DOHH2 (cell line): ENCODE data around the gene PDE7B.

Experiments used
- H3F3A ChIP-seq: fragments of 200-600 bp; sonication (generic), shearing (Covaris generic); 2 replicates; pipeline ENCODE4 v1.6.0; 2016; ENCODE audit warnings: antibody characterized with exemption, mild to moderate bottlenecking; ENCODE audit not compliant: control insufficient read depth, insufficient read depth
- H3K27ac ChIP-seq: fragments of 200-600 bp; sonication (generic); 2 replicates; pipeline ENCODE4 v1.5.1; 2014; ENCODE audit warnings: low read depth, mild to moderate bottlenecking, low read length, moderate library complexity
- H3K27me3 ChIP-seq: fragments of 200-600 bp; sonication (generic); 2 replicates; pipeline ENCODE4 v1.6.1; 2014; ENCODE audit warnings: mild to moderate bottlenecking, low read length, mixed read lengths; ENCODE audit not compliant: control insufficient read depth
- H3K36me3 ChIP-seq: fragments of 200-600 bp; sonication (generic); 2 replicates; pipeline ENCODE4 v1.6.1; 2014; ENCODE audit warnings: mild to moderate bottlenecking, low read length, moderate library complexity, mixed read lengths; ENCODE audit not compliant: control insufficient read depth
- H3K4me1 ChIP-seq: fragments of 200-600 bp; sonication (generic); 2 replicates; pipeline ENCODE4 v1.6.1; 2014; ENCODE audit warnings: mild to moderate bottlenecking, low read length, mixed read lengths; ENCODE audit not compliant: control insufficient read depth
- H3K4me2 ChIP-seq: fragments of 200-600 bp; sonication (generic); 2 replicates; pipeline ENCODE4 v1.6.0; 2014; ENCODE audit warnings: mild to moderate bottlenecking, low read length, moderate library complexity
- H3K4me3 ChIP-seq: fragments of 200-600 bp; sonication (generic); 2 replicates; pipeline ENCODE4 v1.5.1; 2014; ENCODE audit warnings: mild to moderate bottlenecking, low read length, mixed read lengths
- H3K79me2 ChIP-seq: fragments of 200-600 bp; sonication (generic); 2 replicates; pipeline ENCODE4 v1.6.1; 2014; ENCODE audit warnings: mild to moderate bottlenecking, low read length, mixed read lengths; ENCODE audit not compliant: control insufficient read depth
- H3K9me2 ChIP-seq: fragments of 200-600 bp; sonication (generic); replicated peaks from 2 replicates; pipeline ENCODE4 v1.6.1; 2014; ENCODE audit warnings: mild to moderate bottlenecking, low read length, mixed read lengths; ENCODE audit not compliant: control insufficient read depth
- H3K9me3 ChIP-seq: fragments of 200-600 bp; sonication (generic); 2 replicates; pipeline ENCODE4 v1.6.1; 2014; ENCODE audit warnings: antibody characterized with exemption, low read length, mixed read lengths; ENCODE audit not compliant: control insufficient read depth, insufficient read depth
- H4K20me1 ChIP-seq: fragments of 200-600 bp; sonication (generic); 2 replicates; pipeline ENCODE4 v1.6.0; 2014; ENCODE audit warnings: low read depth, mild to moderate bottlenecking, antibody characterized with exemption, low read length, moderate library complexity; ENCODE audit not compliant: control insufficient read depth, insufficient read depth
- EZH2phosphoT487 ChIP-seq: fragments of 200-600 bp; sonication (generic); IDR thresholded peaks from 2 replicates; pipeline ENCODE4 v1.6.1; 2017; ENCODE audit warnings: borderline replicate concordance, mild to moderate bottlenecking, antibody characterized with exemption, low read length, moderate library complexity, mixed read lengths
- TF ChIP-seq, protein P1 (sequence below): fragments of 200-600 bp; sonication (generic); IDR thresholded peaks from one replicate; pipeline ENCODE4 v1.5.1; 2014; ENCODE audit warnings: antibody characterized with exemption, mild to moderate bottlenecking, low read depth, low read length; ENCODE audit not compliant: poor library complexity, severe bottlenecking

Gene PDE7B

DNA sequence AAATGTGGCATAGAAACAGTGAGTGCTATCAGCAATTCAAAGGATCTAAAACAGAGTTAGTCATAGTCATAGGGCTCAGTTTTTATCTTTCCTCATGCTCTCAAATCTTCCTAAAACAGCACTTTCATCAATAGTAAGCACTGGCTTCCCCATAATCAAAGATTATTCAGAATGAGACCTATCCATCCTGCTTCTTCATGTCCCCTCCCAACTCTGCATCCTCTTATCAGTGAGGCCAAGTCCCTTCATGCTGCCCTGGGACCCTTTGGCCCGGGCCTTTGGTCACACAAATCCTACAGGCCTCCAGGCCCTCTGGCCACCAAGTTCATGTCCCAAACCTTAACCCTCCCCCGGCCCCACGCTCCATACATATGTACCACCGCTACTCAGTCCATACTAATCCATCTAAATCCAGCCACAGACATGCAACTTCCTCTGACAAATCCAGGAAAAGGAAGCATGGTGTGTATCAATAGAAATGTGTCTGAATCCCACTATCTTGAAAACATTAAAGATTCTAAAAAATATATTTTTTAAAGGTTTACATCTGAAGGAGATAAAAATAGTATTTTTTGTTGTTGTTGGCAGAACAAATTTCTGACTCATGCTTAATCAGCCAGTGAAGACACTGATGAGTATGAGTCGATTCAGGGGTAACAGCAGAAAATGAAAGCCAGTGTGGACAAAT, 143.5 kb downstream of the PDE7B start:
- H4K20me1 ChIP-seq: no peaks in the 10 kb centered on the region
- no peak overlapping the region for H3K4me3 ChIP-seq
- 0 out of 2 replicates have a peak, but pooled peaks cover 4% of the 10 kb centered on the region for H3K27me3 ChIP-seq
- no peaks in the 10 kb centered on the region for H3K4me1 ChIP-seq
- no peak overlapping the region for H3K4me2 ChIP-seq
- H3K79me2 ChIP-seq: no peaks in the 10 kb centered on the region
- no peaks in the 10 kb centered on the region for H3K36me3 ChIP-seq
- H3K27ac ChIP-seq: no peak overlapping the region
- H3K9me2 ChIP-seq: no peaks in the 10 kb centered on the region
- no peaks in the 10 kb centered on the region for H3F3A ChIP-seq
- H3K9me3 ChIP-seq: no peaks in the 10 kb centered on the region; the same call in 1 of the 2 replicates
- TF ChIP-seq, protein P1, sequence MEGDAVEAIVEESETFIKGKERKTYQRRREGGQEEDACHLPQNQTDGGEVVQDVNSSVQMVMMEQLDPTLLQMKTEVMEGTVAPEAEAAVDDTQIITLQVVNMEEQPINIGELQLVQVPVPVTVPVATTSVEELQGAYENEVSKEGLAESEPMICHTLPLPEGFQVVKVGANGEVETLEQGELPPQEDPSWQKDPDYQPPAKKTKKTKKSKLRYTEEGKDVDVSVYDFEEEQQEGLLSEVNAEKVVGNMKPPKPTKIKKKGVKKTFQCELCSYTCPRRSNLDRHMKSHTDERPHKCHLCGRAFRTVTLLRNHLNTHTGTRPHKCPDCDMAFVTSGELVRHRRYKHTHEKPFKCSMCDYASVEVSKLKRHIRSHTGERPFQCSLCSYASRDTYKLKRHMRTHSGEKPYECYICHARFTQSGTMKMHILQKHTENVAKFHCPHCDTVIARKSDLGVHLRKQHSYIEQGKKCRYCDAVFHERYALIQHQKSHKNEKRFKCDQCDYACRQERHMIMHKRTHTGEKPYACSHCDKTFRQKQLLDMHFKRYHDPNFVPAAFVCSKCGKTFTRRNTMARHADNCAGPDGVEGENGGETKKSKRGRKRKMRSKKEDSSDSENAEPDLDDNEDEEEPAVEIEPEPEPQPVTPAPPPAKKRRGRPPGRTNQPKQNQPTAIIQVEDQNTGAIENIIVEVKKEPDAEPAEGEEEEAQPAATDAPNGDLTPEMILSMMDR: no peak
- no peak for TF ChIP-seq EZH2phosphoT487

DNA sequence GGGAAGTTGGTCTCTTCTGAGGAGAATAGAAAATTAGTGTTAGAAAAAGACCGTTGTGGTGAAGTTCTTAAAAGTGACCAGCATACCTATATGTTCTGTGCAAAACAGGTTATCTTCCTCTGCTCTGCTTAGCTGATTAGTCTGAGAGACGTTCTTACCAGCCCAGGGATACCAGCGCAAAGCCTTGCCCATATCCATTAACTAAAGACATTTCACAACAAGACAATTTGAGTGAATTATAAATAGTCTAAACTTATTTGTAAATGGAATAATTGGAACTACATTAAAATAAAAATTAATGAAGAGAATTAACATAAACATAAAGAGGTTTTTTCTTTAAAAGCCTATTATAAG, 144.0 kb downstream of the PDE7B start:
- Histone ChIP-seq H3K4me1 (no peaks in the 10 kb centered on the region), H3K27ac (no peak overlapping the region), H3K4me3 (no peak overlapping the region), H3K9me3 (no peaks in the 10 kb centered on the region; the same call in 1 of the 2 replicates), H3K27me3 (0 out of 2 replicates have a peak, but pooled peaks cover 4% of the 10 kb centered on the region), H4K20me1 (no peaks in the 10 kb centered on the region), H3K36me3 (no peaks in the 10 kb centered on the region), H3K79me2 (no peaks in the 10 kb centered on the region), H3K9me2 (no peaks in the 10 kb centered on the region), H3F3A (no peaks in the 10 kb centered on the region), H3K4me2 (no peak overlapping the region)
- TF ChIP-seq EZH2phosphoT487: no peak
- TF ChIP-seq, protein P1: no peak

DNA sequence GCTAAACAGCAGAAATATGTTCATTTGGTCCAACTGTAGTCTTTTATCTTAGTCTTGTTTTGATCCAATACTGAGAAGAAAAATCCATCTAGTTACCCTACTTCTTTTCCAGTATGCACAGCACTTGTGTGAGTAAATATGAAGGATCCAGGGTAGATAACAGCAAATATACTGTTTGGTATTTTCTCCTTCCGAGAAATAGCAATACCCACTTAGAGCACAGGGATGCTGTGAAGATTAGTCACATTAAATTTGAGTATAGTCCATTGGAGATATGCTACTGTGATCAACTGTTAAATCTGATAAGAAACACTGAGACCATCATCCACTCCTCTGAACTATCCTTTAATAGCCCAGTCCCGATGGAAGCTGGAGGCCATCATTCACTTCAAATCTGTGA, 145.2 kb downstream of the PDE7B start:
- H3K9me3 ChIP-seq: no peaks in the 10 kb centered on the region; the same call in 1 of the 2 replicates
- H3K27ac ChIP-seq: no peak overlapping the region
- no peaks in the 10 kb centered on the region for H3K79me2 ChIP-seq
- H3K27me3 ChIP-seq: 0 out of 2 replicates have a peak, but pooled peaks cover 4% of the 10 kb centered on the region
- H3K4me2 ChIP-seq: no peak overlapping the region
- H3F3A ChIP-seq: no peaks in the 10 kb centered on the region
- no peak overlapping the region for H3K4me3 ChIP-seq
- H3K36me3 ChIP-seq: no peaks in the 10 kb centered on the region
- H4K20me1 ChIP-seq: no peaks in the 10 kb centered on the region
- no peaks in the 10 kb centered on the region for H3K4me1 ChIP-seq
- TF ChIP-seq, protein P1: no peak
- no peak for TF ChIP-seq EZH2phosphoT487
- no peaks in the 10 kb centered on the region for H3K9me2 ChIP-seq
